ENCODE results near the gene CDYL2.
"Not testable (repeated sequence)": the region's sequence is repeated elsewhere in the genome, so short reads cannot be mapped to it uniquely, and the experiment has no call there.

- not testable (repeated sequence) for TF ChIP-seq CTCF (IDR thresholded peaks at IDR 0.05; ENCODE audit: poor library complexity, severe bottlenecking); REST (IDR thresholded peaks at IDR 0.05; ENCODE audit: borderline replicate concordance); EZH2 (IDR thresholded peaks at IDR 0.05; ENCODE audit: borderline replicate concordance, insufficient read depth, low read length, poor library complexity, severe bottlenecking)
Observed at GRCh38 chr16:80815278-80815677, 10.9 kb upstream of the CDYL2 start.
